Heart right ventricle (tissue), 16 donors: ENCODE measurements around the gene SLC25A20. TPM values are rescaled to one million over a fixed set of nuclear protein-coding genes. Genes with fewer than 3 reads are reported as not detected.

Experiments
- ATAC-seq, 8 donors: fragments of 200-7000 bp; cut with Tn5 transposase; one replicate each; pipeline ENCODE4 v1.9.1; 2020; ENCODE audit warnings: mild to moderate bottlenecking in 8 of 8, moderate library complexity in 8 of 8, moderate number of reproducible peaks in 1 of 8
- DNase-seq, 2 donors: peaks; one replicate each; pipeline ENCODE4 v3.0.0-alpha.2; 2020
- H3K27ac ChIP-seq, 10 donors: fragments of 200-600 bp; sonication (generic) in 2 of 10; one replicate each; pipeline versions ENCODE4 v1.5.0 to v1.8.0; 2020 to 2022; ENCODE audit warnings: mild to moderate bottlenecking in 3 of 10
- H3K27me3 ChIP-seq, 7 donors: fragments of 200-600 bp; one replicate each; pipeline ENCODE4 v1.8.0; 2021 to 2022; ENCODE audit warnings: mild to moderate bottlenecking in 2 of 7
- H3K36me3 ChIP-seq, 9 donors: fragments of 200-600 bp; sonication (generic) in 1 of 9; one replicate each; pipeline versions ENCODE4 v1.5.0 to v1.8.0; 2020 to 2022; ENCODE audit warnings: mild to moderate bottlenecking in 2 of 9
- H3K4me1 ChIP-seq, 9 donors: fragments of 200-600 bp; sonication (generic) in 1 of 9; one replicate each; pipeline versions ENCODE4 v1.5.0 to v1.8.0; 2020 to 2022; ENCODE audit warnings: mild to moderate bottlenecking in 4 of 9
- H3K4me3 ChIP-seq, 10 donors: fragments of 200-600 bp; sonication (generic) in 2 of 10; one replicate each; pipeline versions ENCODE4 v1.5.0 to v1.8.0; 2020 to 2022; ENCODE audit warnings: mild to moderate bottlenecking in 7 of 10, moderate library complexity in 2 of 10
- H3K9me3 ChIP-seq, 11 donors: fragments of 200-600 bp in 10 of 11; sonication (generic) in 2 of 11; one replicate each; pipeline versions ENCODE4 v1.5.0 to v1.8.0; 2013 to 2022; ENCODE audit warnings: mild to moderate bottlenecking in 2 of 11, control low read depth in 1 of 11, moderate library complexity in 1 of 11
- WGBS, 2 donors: extraction: QIAGEN DNeasy Blood & Tissue Kit; methylation state at CpG; one replicate each; pipeline ENCODE4 v1.1.7; 2013; ENCODE audit warnings: inconsistent platforms in 1 of 2; 5-methylcytosine and 5-hydroxymethylcytosine counted together
- intact Hi-C, 10 donors: fragments of 100-400 bp; cut with DNase I; formaldehyde crosslinking; loops; one replicate each; pipeline versions ENCODE4 v1.11.1 to v1.14.2; 2022
- polyA plus RNA-seq, 2 donors: library from polyadenylated mRNA; stranded (reverse); fragments of 200-250 nt; gene quantifications; one replicate each; pipeline ENCODE4 v1.2.3, GENCODE V29; 2013
- total RNA-seq, 10 donors: library from RNA; stranded (reverse); fragmentation: NEBNext Ultra II Directional in 3 of 10; extraction: Animal tissue kit (Norgen Biotek cat#: 25700) in 3 of 10; gene quantifications; one replicate each; pipeline versions ENCODE4 v1.2.1 to v1.2.4, GENCODE V29; 2021 to 2023
- TF ChIP-seq, protein P1 (sequence below), 9 donors: fragments of 200-600 bp; sonication (generic) in 2 of 9; IDR thresholded peaks; one replicate each; pipeline versions ENCODE4 v1.5.0 to v1.8.0; 2021 to 2022; ENCODE audit warnings: antibody characterized with exemption in 9 of 9, mild to moderate bottlenecking in 5 of 9, moderate library complexity in 1 of 9
- donor health status: Arrhythmogenic right ventricular cardiomyopathy.
- donor health status: ischemic (EF 13 %, LVEDD 7.1; RV severe dilation, severe dysfunction).
- donor health status: healthy with polysubstance abuse.
- donor health status: DM: no; HTN: yes; CAD: no.
- donor health status: DM: no; HTN: no; CAD: no.
- donor health status: ischemic (EF 25% LVEDD 6.9; RV normal size, moderate dysfunction).
- donor health status: ischemic (EF 25% LVEDD 5.7; RV mildly dilated, moderate dysfunction).
- donor health status: healthy.
- donor health status: DM: yes; HTN: yes; CAD: no.
- donor health status: Ischemic cardiomyopathy.
- donor health status: ischemic (EF 35%, LVEDD 5.7; RV mildly dilated, moderate dysfunction).
- donor health status: nonischemic (EF 11% LVEDD 7.7; RV severe dilation, severe dysfunction).
- donor health status: DM: yes; HTN: yes; CAD: no.
- donor health status: PGD.
- donor health status: ischemic (EF 29% LVEDD 5.4; RV normal size, mild dysfunction).
- donor health status: nonischemic (EF 23%, LVEDD 6.1; RV moderate dilation, normal function).

SLC25A20 gene
- total and polyA plus RNA-seq, 12 donors, result 36.7 to 129 (median 70.8) TPM

DNA sequence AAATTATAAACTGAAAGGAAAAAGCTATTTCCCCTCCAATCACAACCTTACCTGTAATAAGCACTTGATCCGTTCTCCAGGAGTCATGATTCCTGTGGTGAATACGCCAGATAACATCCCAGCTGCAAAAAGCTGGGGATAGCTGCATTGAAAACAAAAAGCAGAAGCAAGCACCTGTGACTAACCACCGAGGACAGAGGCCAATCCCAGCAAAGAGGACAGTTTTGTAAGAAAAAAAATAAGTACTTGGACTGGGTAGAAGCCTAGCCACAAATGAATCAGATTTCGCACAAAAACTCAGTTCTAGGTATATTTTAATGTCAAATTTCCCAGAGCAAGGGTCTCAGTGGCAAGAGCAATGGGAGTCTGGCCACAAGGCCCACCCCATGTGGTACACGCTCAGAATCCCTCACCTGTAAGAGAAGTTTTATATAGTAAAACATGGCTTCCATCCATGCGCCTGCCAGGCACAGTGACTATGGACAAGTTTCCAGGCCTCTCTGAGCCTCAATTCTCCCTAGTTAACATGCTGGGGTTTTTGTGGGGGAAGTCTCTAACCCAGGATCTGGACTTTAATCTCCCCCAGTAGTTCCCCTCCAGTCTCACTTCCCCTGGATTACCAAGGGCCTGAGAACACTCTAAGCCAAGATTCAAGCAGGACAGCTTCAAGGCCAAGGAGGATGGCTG, 19.2 kb downstream of the SLC25A20 start:
- Histone ChIP-seq H3K27ac (no peak overlapping the region), H3K9me3 (no peaks in the 10 kb centered on the region), H3K36me3 (peaks cover 0 to 91% (median 5%) of the 10 kb centered on the region in 9 donors), H3K4me3 (no peak overlapping the region), H3K4me1 (peaks cover 0 to 17% (median 10%) of the 10 kb centered on the region in 9 donors), H3K27me3 (no peaks in the 10 kb centered on the region)
- TF ChIP-seq, protein P1, sequence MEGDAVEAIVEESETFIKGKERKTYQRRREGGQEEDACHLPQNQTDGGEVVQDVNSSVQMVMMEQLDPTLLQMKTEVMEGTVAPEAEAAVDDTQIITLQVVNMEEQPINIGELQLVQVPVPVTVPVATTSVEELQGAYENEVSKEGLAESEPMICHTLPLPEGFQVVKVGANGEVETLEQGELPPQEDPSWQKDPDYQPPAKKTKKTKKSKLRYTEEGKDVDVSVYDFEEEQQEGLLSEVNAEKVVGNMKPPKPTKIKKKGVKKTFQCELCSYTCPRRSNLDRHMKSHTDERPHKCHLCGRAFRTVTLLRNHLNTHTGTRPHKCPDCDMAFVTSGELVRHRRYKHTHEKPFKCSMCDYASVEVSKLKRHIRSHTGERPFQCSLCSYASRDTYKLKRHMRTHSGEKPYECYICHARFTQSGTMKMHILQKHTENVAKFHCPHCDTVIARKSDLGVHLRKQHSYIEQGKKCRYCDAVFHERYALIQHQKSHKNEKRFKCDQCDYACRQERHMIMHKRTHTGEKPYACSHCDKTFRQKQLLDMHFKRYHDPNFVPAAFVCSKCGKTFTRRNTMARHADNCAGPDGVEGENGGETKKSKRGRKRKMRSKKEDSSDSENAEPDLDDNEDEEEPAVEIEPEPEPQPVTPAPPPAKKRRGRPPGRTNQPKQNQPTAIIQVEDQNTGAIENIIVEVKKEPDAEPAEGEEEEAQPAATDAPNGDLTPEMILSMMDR (IDR thresholded peaks at IDR 0.05), result no peak
- 90 to 95% methylated on average over 6 of the region's 6 CpGs for WGBS, 2 donors
- intact Hi-C loops, result no loop called here
- ATAC-seq, result no peak
- DNase-seq, result no peak

DNA sequence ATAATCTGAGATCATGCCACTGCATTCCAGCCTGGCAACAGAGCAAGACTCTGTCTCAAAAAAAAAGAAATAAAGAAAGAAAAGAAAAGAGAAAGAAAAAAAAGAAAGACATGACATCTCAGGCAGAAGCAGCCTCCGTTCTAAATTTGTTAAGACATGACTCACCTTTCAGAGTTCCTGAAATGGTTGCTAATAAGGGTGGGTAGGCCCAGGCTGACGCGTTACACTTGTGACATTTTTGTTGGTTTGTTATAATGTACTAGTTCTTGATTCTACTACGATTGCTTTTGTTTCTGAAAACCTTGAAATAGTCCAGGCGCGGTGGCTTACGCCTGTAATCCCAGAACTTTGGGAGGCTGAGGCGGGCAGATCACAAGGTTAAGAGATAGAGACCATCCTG, 21.0 kb downstream of the SLC25A20 start:
- H3K36me3 ChIP-seq, result peaks cover 0 to 91% (median 0%) of the 10 kb centered on the region in 9 donors
- H3K27ac ChIP-seq, result no peak overlapping the region
- intact Hi-C loops, result no loop called here
- H3K4me3 ChIP-seq, result no peak overlapping the region
- no peaks in the 10 kb centered on the region for H3K9me3 ChIP-seq
- TF ChIP-seq, protein P1 (IDR thresholded peaks at IDR 0.05), result no peak
- ATAC-seq (no peak), DNase-seq (no peak)
- WGBS, 2 donors, result 91% methylated on average over 8 of the region's 8 CpGs
- H3K4me1 ChIP-seq, result peaks cover 0 to 17% (median 10%) of the 10 kb centered on the region in 9 donors
- no peaks in the 10 kb centered on the region for H3K27me3 ChIP-seq

DNA sequence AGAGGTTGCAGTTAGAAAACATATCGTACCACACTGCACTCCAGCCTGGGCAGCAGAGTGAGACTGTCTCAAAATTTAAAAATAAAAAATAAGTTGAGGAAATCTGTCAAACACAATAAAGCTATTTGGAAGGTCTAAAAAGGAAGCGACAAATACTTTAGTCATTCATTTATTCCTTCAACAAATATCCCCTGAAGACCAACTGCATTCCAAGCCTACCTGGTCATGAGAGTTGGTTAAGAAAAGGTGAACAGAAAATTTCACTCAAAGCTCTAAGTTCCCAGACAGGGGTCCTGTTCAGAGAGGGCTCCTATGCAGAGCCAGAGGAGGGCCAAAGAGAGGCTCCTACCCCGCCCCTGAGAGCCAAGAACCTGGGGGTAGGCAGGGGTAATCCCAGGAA, 35.6 kb downstream of the SLC25A20 start:
- DNase-seq (no peak), ATAC-seq (no peak)
- no peaks in the 10 kb centered on the region for H3K27me3 ChIP-seq
- intact Hi-C loops, result no loop called here
- H3K27ac ChIP-seq, result no peak overlapping the region
- H3K36me3 ChIP-seq, result peaks cover 0 to 71% (median 25%) of the 10 kb centered on the region in 9 donors
- no peak overlapping the region for H3K4me3 ChIP-seq
- no peaks in the 10 kb centered on the region for H3K9me3 ChIP-seq
- 96 to 97% methylated on average over 3 of the region's 3 CpGs for WGBS, 2 donors
- no peaks in the 10 kb centered on the region for H3K4me1 ChIP-seq
- TF ChIP-seq, protein P1 (IDR thresholded peaks at IDR 0.05), result no peak

DNA sequence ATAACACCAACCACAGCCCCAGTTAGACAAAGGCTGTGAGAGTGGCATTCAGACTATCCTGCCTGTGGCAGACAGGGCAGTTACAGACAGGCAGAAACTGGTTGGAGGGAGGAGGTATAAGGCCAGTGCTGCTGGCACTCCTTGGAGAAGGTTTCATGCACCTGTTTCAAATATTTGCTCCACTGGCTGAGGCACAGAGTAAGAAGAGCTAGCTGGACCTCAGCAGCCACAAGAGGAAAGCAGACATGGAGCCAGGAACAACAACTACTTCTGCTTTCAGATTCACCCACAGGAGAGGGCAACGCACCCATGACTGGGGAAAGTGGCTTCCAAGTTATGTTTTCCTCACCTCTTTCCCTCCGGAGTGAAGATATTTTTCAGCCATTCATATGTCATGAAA, 39.5 kb downstream of the SLC25A20 start:
- ATAC-seq (peak in 1 of 8 donors; percentile 50), DNase-seq (no peak)
- Histone ChIP-seq H3K36me3 (peaks cover 0 to 79% (median 25%) of the 10 kb centered on the region in 9 donors), H3K4me1 (no peaks in the 10 kb centered on the region), H3K9me3 (no peaks in the 10 kb centered on the region), H3K4me3 (no peak overlapping the region), H3K27me3 (no peaks in the 10 kb centered on the region), H3K27ac (no peak overlapping the region)
- TF ChIP-seq, protein P1 (IDR thresholded peaks at IDR 0.05), result no peak
- intact Hi-C loops, result no loop called here
- WGBS, 2 donors, result 82 to 90% methylated on average over 2 of the region's 2 CpGs
